Fibroblast of upper back skin (primary cell): ENCODE data around the gene IRF4.
A peak's percentile ranks its signal among the peaks of the same experiment; 100 is the strongest.

Experiments
- DNase-seq: peaks from one replicate; pipeline ENCODE4 v3.0.0-alpha.2; 2013

The IRF4 gene

GRCh38 chr6:391559-392440, at the start of gene IRF4:
Gene IRF4, plus strand, starts transcription at chr6:391752. Its CDS starts 1,401 bp downstream, at chr6:393153.
- DNase-seq, result no peak

- no peak for DNase-seq
These were observed 49.4 kb upstream of the IRF4 start for GRCh38 chr6:341914-342831.

GRCh38 chr6:342832-343179, 48.7 kb upstream of the IRF4 start:
- DNase-seq, result no peak

DNA sequence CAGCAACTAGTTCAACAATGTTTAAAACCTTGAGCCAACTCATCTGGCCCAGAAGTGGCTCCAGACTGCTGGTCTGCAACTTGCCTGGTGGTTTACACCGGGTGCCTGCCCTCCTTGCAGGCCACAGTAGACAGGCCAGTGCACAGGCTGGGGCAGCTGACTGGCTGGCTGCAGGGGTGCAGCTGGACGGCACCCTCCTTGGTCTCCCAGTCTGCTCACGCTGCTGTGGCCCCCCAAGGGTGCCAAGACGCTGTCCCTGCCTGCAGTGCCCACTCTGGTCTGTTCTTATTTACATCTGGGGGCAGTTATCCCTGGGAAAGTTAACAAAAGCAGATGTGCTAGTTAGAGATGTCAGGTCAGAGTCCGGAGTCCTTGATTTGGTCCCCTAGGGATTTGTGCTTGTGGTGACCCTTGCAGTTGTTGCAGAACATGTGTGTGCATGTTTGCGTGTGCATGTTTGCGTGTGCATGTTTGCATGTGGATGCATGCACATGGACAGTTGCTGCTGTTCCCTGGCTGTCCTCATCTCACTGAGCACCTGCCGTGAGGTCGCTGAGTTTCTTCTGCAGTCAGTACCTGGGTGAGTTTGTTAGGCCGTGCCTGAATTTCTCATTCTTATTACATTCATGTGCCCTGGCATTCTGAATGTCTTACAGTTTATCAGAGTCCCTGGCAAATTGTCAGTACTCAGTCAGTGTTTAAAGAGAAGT, 48.2 kb upstream of the IRF4 start:
- DNase-seq, result no peak

GRCh38 chr6:343960-344815, 47.4 kb upstream of the IRF4 start:
- peak; percentile 82 for DNase-seq

DNA sequence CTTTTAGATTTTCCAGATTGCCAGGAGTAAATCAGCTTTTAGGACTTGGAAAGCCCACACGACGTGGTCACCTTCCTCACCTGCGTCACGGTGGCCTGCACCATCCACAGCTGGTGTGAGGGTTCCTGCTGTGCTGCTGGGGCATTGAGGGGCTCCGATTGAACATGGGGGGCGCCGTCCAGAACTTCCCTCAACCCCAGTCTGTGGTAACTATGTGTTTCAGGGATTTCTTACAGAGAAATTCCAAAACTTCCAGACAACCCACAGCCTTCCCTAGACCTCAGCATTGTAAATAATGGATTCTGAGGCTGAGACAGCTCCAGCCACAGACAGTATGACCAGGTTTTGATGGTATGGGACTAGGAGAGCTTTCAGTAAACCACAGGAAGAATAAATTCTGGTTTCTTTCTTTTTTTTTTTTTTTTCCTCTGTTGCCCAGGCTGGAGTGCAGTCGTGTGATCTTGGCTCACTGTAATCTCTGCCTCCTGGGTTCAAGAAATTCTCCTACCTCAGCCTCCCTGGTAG, 46.7 kb upstream of the IRF4 start:
- peak; percentile 91 for DNase-seq

DNA sequence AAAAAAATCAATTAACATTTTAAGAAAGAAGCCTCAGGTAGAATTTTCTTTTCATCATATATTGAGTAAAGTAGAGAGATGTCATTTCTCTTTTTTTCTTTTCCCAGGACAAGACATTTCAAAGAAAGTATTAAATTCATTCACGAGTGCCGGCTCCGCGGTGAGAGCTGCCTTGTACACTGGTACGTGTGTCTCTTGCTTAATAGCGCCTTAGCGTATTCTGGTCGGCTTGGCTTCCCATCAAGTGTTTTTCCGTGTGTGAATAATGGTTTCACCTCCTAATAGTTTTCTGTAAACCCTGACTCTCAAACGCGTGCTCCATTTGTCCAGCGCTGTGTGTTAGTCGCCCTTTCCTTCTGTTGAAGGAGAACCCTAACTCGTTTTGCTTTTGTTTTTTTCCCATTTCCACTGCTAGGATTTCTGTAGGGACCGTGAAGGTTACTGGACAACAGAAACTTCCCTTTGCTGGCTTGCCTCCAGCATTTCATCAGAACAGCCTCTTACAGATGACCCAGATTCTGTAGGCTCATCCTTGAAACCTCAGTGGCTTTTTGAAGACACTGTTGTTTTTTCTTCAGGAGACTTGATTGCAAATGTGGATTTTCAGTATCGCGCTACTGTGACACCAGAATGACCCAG, 45.7 kb upstream of the IRF4 start:
- DNase-seq, result no peak

DNA sequence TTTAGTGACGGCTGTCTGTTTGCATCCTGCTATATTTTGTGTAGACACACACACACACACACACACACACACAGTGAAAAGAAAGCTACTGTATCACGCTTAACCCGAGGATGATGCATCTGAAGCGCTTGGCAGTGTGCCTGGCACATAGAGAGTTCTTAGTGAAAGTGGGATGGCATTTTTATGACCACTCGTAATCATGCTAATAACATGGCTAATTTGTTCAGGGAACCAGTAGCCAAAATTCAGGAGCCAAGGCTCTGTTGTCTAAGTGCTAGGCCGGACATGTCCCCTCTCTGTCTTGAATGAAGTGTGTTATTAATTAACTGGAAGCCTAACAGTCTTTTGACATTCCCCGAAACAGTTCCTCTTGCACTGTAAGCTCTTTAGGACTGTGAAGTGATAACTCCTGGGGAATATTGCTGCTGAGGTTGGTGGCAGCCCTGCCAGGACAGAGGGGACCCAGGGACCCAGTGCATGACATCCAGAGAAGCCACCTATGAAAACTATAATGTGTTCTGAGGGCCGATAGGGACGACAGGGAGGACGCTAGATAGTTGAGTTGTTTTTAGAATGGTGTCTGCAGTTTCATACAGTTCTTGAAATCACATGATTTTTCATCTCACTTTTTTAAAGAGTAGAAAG, 45.0 kb upstream of the IRF4 start:
- peak; percentile 80 for DNase-seq

GRCh38 chr6:347232-347631, 44.3 kb upstream of the IRF4 start:
- no peak for DNase-seq

- DNase-seq, result no peak
These were observed 43.3 kb upstream of the IRF4 start for GRCh38 chr6:347951-348859.

- DNase-seq, result no peak
These were observed 42.6 kb upstream of the IRF4 start for GRCh38 chr6:348860-349396.

GRCh38 chr6:349491-349921, 42.0 kb upstream of the IRF4 start:
- DNase-seq, result no peak

DNA sequence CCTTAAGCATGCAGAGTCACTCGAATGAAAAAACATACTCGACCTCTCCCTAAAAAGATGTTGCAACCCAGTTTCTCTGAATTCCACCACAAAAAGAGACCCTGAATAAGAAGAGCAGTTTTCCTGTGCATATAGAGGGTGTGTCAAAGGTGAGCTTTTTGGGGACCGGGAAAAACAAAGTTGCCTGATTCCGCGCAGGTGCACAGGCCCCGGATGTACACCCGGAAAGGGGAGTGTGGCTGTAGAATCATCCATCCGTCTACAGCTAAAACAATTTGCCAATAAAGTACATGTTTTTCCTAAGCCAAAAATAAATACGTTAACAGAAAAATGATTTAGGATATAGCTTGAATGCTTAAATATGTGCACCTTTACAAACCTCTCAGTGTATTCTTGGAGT, 41.2 kb upstream of the IRF4 start:
- DNase-seq, result no peak

DNA sequence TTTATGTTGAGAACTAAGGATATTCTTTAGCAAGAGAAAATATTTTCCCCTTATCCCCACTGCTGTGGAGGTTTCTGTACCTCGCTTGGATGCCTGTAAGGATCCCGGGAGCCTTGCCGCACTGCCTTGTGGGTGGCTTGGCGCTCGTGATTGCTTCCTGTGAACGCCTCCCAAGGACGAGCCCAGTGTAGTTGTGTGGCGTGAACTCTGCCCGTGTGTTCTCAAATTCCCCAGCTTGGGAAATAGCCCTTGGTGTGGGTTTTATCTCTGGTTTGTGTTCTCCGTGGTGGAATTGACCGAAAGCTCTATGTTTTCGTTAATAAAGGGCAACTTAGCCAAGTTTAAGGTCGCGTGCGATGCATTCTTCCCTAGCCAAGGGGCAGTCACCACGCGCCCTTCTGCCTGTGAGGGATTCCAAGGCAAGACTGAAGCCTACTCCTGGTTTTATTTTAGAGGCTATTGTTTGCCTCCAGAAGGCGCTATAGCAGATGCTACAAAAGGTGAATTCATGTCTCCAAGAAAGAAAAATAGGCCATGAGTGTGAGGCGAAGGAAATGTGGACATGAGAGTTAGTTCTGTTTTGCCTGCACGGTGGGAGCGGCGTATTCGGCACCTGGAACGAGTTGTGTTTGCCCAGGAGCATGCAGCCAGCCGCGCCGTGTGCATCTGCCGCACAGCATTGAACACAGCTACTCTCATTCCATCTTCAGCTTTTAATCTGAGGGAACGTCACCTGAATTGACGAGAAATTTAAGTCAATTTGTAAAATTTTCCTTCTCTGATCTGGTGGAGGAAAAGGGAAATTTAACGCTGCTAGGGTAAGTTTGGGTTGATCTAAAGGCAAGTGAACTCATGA, 40.3 kb upstream of the IRF4 start:
- no peak for DNase-seq

- no peak for DNase-seq
These were observed 39.7 kb upstream of the IRF4 start for GRCh38 chr6:351867-352289.

DNA sequence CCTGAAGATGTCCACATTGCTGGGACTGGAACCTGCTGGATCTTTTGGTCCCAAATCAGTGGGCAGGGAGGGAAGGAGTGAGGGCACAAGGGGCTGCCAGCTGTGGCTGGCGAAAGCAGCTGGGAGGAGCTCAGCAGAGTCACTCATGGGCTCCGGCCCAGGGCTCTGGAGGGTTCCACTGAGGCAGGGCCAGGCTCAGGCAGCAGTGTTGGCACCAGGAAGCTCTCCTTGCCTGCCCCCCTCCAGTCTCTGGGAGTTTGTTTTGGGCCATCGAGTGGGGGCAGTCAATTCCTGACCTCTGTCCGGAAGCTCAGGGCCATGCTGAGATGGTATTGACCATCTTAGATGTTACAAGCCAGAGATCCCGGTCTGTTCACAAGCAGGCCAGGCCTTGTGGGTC, 39.1 kb upstream of the IRF4 start:
- no peak for DNase-seq

GRCh38 chr6:352896-353470, 38.6 kb upstream of the IRF4 start:
- no peak for DNase-seq
